Measurements from ENCODE around the gene LRPPRC.

Gene LRPPRC

GRCh38 chr2:43946685-43947084 lies 49.1 kb downstream of the LRPPRC start:
- no peak for DNase-seq (ENCODE audit: low read depth)
- no peak for TF ChIP-seq CTCF (IDR thresholded peaks at IDR 0.05; ENCODE audit: low read depth, low read length, missing control alignments)
- no peak overlapping the region for H3K4me3 ChIP-seq (ENCODE audit: low read depth, low read length)

- no peak for TF ChIP-seq CTCF (IDR thresholded peaks at IDR 0.05; ENCODE audit: low read depth, low read length, missing control alignments)
- no peak overlapping the region for H3K4me3 ChIP-seq (ENCODE audit: low read depth, low read length)
- DNase-seq (ENCODE audit: low read depth), result no peak
These were observed 50.4 kb downstream of the LRPPRC start for GRCh38 chr2:43945439-43945838.

GRCh38 chr2:43944915-43945314 lies 50.9 kb downstream of the LRPPRC start:
- H3K4me3 ChIP-seq (ENCODE audit: low read depth, low read length), result no peak overlapping the region
- DNase-seq (ENCODE audit: low read depth), result no peak
- no peak for TF ChIP-seq CTCF (IDR thresholded peaks at IDR 0.05; ENCODE audit: low read depth, low read length, missing control alignments)

GRCh38 chr2:43943809-43944452 lies 51.9 kb downstream of the LRPPRC start:
- no peak overlapping the region for H3K4me3 ChIP-seq (ENCODE audit: low read depth, low read length)
- TF ChIP-seq CTCF (IDR thresholded peaks at IDR 0.05; ENCODE audit: low read depth, low read length, missing control alignments), result no peak
- no peak for DNase-seq (ENCODE audit: low read depth)

GRCh38 chr2:43943323-43943722 lies 52.5 kb downstream of the LRPPRC start:
- no peak overlapping the region for H3K4me3 ChIP-seq (ENCODE audit: low read depth, low read length)
- no peak for TF ChIP-seq CTCF (IDR thresholded peaks at IDR 0.05; ENCODE audit: low read depth, low read length, missing control alignments)
- DNase-seq (ENCODE audit: low read depth), result no peak

GRCh38 chr2:43942881-43943280 lies 52.9 kb downstream of the LRPPRC start:
- no peak for TF ChIP-seq CTCF (IDR thresholded peaks at IDR 0.05; ENCODE audit: low read depth, low read length, missing control alignments)
- DNase-seq (ENCODE audit: low read depth), result no peak
- no peak overlapping the region for H3K4me3 ChIP-seq (ENCODE audit: low read depth, low read length)

GRCh38 chr2:43941966-43942365 lies 53.8 kb downstream of the LRPPRC start:
- no peak for DNase-seq (ENCODE audit: low read depth)

More at GRCh38 chr2:43941966-43942365, 53.8 kb downstream of the LRPPRC start:
- no peak overlapping the region for H3K4me3 ChIP-seq (ENCODE audit: low read depth, low read length)
- TF ChIP-seq CTCF (IDR thresholded peaks at IDR 0.05; ENCODE audit: low read depth, low read length, missing control alignments), result no peak
